ENCODE results near the gene NT5C2. TPM values are rescaled to one million over a fixed set of nuclear protein-coding genes. Genes with fewer than 3 reads are reported as not detected.

The NT5C2 gene
- total RNA-seq, 6 experiments from 2014 or later: 17.3 to 39.2 (median 32.4) TPM

- peaks cover 0 to 8% (median 0%) of the 10 kb centered on the region in 4 donors for H3K36me3 ChIP-seq
- DNase-seq: no peak
- H3K27me3 ChIP-seq: no peaks in the 10 kb centered on the region
- H3K9me3 ChIP-seq: no peaks in the 10 kb centered on the region
- WGBS (ENCODE audit: insufficient coverage, low coverage, low lambda C conversion rate, missing lambda C conversion rate): 98% methylated on average over 9 of the region's 21 CpGs
- TF ChIP-seq CTCF (IDR thresholded peaks at IDR 0.05): no peak
- TF ChIP-seq POLR2A (IDR thresholded peaks at IDR 0.05): no peak
- H3K4me1 ChIP-seq: no peaks in the 10 kb centered on the region
- no peak overlapping the region for H3K4me3 ChIP-seq
- ATAC-seq: no peak
- no peak overlapping the region for H3K27ac ChIP-seq
- intact Hi-C loops (cut with DNase I): loop anchor here (10.0 kb wide), 3 partner anchors 168 to 342 kb away; partner anchors contain the start of genes CYP17A1 (in 1 of the 2) and RPEL1 (in 1 of the 2)
These were observed 116.1 kb downstream of the NT5C2 start for GRCh38 chr10:103077020-103077419.

DNA sequence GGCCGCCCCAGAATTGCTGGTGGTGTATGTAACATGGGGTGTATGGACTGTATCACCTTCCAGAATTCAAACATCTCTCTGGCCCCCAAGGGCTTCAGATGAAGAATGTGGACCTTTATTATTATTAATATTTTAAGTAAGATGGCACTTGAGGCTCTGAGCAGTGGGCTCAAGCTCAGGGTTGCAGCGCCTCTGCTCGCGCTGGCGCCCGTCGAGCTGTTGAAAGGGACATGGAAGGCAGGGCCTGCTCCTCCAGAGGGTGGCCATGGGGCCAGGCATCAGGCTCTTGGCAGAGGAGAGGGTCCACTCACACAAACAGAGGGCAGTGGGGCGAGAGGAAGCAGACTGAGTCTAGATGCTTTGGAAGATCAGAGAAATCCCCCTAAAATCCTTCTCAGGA lies 120.2 kb downstream of the NT5C2 start:
- Histone ChIP-seq H3K9me3 (no peaks in the 10 kb centered on the region), H3K36me3 (peaks cover 0 to 8% (median 2%) of the 10 kb centered on the region in 4 donors), H3K27ac (no peak overlapping the region), H3K4me1 (no peaks in the 10 kb centered on the region), H3K27me3 (no peaks in the 10 kb centered on the region), H3K4me3 (no peak overlapping the region)
- DNase-seq (no peak), ATAC-seq (no peak)
- no peak for TF ChIP-seq CTCF (IDR thresholded peaks at IDR 0.05)
- TF ChIP-seq POLR2A (IDR thresholded peaks at IDR 0.05): no peak
- WGBS (ENCODE audit: insufficient coverage, low coverage, low lambda C conversion rate, missing lambda C conversion rate): 93% methylated on average over 3 of the region's 8 CpGs
- intact Hi-C loops (cut with DNase I): loop anchor here (10.0 kb wide), 3 partner anchors 172 to 338 kb away; partner anchors contain the start of genes CYP17A1 (in 1 of the 2) and RPEL1 (in 1 of the 2)

- H3K9me3 ChIP-seq: no peaks in the 10 kb centered on the region
- 93% methylated on average over 18 of the region's 22 CpGs for WGBS (ENCODE audit: insufficient coverage, low coverage, low lambda C conversion rate, missing lambda C conversion rate)
- peaks cover 0 to 8% (median 2%) of the 10 kb centered on the region in 4 donors for H3K36me3 ChIP-seq
- H3K27ac ChIP-seq: no peak overlapping the region
- intact Hi-C loops (cut with DNase I): loop anchor here (10.0 kb wide), 3 partner anchors 173 to 337 kb away; partner anchors contain the start of genes CYP17A1 (in 1 of the 2) and RPEL1 (in 1 of the 2)
- no peaks in the 10 kb centered on the region for H3K27me3 ChIP-seq
- no peaks in the 10 kb centered on the region for H3K4me1 ChIP-seq
- no peak for TF ChIP-seq CTCF (IDR thresholded peaks at IDR 0.05)
- H3K4me3 ChIP-seq: no peak overlapping the region
- ATAC-seq: no peak
- DNase-seq: no peak
These were observed 120.8 kb downstream of the NT5C2 start for GRCh38 chr10:103072276-103072675.

DNA sequence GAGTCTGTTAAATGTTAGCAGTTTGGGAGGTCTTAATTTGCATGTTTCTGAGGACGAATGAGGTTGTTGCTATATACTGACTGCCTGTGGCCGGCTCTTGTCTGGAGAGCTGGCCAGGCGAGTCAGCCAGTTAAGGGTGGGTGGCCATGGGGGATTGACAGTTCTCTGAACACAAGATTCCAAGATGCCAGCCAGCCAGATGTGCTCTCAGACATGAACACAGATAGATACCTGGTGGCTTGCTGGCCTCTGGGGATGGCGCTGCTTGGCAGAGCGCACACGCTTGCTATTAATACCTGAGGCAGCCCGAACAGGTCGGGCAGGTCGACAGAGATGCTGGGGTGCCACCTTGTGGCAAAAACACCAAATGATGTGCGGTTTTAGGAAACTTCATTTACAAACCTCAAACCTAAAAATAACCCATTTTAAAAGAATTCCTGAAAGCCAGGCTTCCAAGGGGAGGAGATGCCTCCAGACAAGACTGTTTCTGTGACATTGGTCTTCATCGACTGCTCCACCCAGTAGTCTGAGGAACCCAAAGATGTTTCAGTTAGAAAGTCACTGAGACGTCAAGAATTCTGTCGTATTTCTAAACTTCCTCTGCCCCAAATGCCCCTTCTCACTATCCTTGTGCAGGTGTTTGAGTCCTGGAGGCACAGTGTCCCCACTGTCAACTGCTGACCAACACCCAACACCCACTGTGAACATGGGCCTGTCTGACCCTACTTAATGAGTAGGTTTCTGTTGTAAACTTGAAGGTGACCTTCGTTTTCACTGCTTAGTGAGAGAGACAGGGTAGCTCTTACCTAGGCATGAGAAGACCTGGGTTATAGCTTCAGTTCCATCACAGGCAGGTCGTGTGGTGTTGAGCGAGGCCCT lies 123.4 kb downstream of the NT5C2 start:
- intact Hi-C loops (cut with DNase I): loop anchor here (5.0 to 10.0 kb wide), 4 partner anchors 152 to 335 kb away; partner anchors contain the start of genes CNNM2 (in 2 of the 2), CYP17A1 (in 1 of the 2) and RPEL1 (in 1 of the 2)
- peak; percentile 89 to 96 (median 94) for ATAC-seq
- Histone ChIP-seq H3K9me3 (no peaks in the 10 kb centered on the region), H3K36me3 (peaks cover 0 to 4% (median 0%) of the 10 kb centered on the region in 4 donors), H3K4me3 (no peak overlapping the region), H3K27ac (no peak overlapping the region), H3K4me1 (no peaks in the 10 kb centered on the region), H3K27me3 (no peaks in the 10 kb centered on the region)
- WGBS (ENCODE audit: insufficient coverage, low coverage, low lambda C conversion rate, missing lambda C conversion rate): 41% methylated on average over 10 of the region's 16 CpGs
- TF ChIP-seq CTCF (IDR thresholded peaks at IDR 0.05) (peak; percentile 63 to 79 (median 76)), POLR2A (IDR thresholded peaks at IDR 0.05) (no peak)
- DNase-seq: peak; percentile 65 to 74 (median 70)
